ENCODE data around the gene ING5.
"Not testable (repeated sequence)": the region's sequence is repeated elsewhere in the genome, so short reads cannot be mapped to it uniquely, and the experiment has no call there.

The ING5 gene

DNA sequence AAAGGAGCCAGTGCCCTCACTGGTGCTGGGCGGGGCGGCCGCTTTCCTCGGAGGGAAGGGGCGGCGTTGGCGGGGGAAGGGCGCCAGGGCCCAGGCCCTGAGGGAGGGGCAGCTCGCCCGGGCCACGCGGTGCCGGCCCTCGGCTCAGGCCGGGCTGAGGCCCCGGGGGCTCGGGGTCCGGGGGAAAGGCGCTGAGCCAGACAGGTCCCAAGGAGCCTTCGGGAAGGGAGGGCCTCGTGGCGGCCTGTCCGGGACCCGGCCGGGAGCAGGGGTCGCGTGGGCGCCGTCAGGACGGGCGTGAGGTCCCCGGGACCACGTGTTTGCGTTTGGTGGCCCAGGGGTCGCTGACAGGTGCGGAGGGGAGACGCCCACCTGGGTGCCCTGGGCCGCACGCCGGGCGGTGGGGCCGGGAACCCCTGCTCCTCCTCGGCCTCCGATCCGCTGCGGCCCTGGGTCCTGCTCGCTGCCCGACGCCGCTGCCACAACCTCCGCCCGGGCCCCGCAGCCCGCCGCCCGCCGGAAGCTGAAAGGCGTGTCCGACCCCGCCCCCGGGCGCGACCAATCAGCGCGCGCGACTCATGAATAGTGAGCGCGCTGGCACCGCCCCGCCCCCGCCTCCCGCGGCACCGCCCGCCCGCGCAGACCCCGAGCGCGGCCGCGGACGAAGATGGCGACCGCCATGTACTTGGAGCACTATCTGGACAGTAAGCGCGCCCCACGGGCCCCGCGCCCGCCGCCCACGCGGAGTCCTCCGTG is at the start of gene ING5:
Gene ING5, plus strand, starts transcription at position 641 of the 756 bp plus-strand sequence. Its CDS starts 27 bp downstream, at position 668.
- peak; percentile 94 for DNase-seq (ENCODE audit: low spot score)

DNA sequence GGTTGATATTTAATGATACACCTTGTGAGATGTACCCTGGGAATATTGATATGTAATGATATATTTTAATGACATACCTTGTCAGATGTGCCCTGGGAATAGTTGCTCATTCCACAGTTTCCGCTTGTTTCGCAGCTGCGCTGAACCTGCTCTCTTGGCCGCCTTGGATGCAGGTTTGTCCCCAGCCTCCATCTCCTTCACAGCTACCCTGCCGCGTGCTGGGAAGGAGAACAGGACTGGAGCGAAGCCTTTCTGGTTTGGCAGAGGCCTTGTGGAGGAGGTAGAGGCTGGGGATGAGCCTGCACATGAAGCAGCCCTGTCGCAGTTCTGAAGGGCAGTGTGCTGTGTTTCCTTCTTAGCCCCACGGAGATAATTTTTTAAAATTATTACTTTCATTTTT is 49.7 kb upstream of the ING5 start:
- DNase-seq (ENCODE audit: low spot score): no peak

DNA sequence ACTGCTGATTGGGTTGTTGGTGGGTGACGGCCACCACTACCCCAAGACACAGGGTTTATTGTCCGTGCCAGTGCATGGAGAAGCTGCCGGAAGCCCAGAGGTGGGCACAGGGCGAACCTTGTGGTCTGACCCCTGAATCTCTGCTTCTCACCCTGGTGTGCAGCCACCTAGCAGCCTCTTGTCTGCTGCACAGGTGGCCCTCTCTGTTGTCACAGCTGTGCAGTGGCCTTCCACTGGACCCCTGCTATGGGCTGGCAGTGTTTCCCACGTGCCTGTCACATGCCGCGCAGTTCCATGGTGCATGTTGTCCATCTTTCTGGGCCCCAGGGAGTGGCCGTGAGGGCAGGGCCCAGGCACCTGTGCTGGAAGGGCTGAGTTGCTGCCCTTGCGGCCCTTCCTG is 49.1 kb upstream of the ING5 start:
- no peak for DNase-seq (ENCODE audit: low spot score)

DNA sequence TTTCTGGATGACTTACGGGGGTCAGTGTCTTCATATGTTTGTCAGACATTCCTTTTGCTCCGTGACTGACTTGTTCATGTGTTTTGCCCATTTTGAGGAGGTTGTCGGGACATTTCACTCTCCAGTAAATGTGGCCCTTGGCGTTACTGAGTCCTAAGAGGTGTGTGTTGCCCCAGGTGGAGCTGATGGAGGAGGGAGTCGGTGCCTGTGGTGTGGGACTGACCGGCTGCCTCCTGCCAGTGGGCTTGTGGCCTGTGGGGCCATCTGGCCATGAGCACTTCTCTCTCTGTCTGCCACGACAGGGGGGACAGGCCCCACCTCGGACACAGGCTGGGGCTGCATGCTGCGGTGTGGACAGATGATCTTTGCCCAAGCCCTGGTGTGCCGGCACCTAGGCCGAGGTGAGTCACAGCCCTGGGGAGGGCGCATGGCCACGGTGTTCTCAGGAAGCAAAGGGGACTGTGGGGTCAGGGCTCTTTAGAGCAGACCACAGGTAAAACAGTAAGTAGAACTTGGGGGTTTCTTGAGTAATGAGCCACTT is 48.6 kb upstream of the ING5 start:
- no peak for DNase-seq (ENCODE audit: low spot score)

DNA sequence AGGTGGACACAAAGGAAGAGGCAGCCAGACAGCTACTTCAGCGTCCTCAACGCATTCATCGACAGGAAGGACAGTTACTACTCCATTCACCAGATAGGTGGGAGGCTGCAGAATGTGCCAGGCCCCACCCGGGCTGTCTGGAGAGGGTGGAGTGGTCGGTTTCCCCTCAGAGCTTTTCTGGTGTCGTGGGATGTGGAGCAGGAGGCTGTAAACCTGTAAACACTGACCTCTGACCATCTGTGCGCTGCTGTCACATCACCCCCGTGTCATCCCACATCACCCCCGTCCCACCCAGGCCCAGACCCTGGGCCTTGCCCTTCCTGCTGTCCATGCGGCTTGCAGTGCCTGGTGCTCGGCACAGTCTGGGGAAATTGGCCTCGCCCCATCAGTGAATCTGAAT is 47.3 kb upstream of the ING5 start:
- DNase-seq (ENCODE audit: low spot score): no peak

DNA sequence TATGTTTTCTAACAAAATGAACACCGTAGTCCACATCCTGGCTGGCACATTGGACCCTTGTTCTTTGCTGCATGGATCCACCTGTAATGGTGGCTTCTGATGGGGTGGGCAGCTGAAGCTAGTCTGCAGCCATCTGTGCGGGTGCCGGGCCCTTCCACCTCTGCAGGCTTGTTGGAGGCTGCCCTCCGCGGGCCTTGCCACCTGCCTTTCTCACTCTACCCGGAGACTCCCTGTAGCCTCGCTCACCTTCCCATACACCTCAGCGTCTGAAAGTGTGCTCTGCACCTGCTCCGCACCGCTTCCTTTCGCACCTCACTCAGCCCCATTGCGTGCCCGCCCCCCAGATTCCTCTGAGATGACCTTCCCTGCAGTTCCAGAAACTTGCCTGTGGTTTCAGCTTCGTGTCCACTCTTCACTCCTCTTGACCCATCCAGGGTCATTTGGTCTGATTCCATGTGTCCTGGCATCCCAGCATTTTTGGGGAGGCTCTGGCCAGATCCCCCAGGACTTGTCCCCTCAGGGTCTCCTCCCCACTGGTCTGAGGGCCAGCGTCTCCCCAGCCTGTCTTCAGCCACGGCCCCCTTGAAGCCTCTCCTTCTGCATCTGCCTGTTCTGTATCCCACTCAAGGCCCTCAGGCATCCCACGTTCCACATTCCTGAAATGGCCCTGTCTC is 46.2 kb upstream of the ING5 start:
- DNase-seq (ENCODE audit: low spot score): no peak

DNA sequence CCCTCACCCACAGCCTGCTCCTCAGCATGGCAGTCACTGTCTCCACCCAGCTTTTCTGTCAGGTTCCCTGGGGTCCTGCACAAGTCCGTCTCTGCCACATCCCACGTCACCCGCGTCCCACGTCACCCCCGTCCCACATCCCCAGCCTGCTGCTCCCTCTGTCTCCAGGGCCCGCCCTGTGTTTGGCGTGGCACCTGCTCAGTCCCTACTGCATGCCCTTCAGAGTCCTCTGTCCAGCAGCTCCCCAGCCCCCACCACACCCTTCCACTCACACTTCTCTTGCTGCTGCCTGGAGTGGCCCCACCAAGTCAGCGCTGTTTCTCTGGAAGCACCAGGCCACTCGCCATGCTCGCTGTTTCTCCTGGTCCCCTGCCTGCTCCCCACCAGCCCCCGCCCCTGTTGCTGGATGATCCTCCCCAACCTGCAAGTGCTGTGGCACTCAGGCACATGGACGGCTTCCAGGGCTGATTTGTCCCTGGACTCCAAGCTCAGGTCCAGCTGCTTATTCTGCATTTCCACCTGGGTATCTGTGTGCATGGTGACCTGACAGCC is 45.6 kb upstream of the ING5 start:
- DNase-seq (ENCODE audit: low spot score): no peak

DNA sequence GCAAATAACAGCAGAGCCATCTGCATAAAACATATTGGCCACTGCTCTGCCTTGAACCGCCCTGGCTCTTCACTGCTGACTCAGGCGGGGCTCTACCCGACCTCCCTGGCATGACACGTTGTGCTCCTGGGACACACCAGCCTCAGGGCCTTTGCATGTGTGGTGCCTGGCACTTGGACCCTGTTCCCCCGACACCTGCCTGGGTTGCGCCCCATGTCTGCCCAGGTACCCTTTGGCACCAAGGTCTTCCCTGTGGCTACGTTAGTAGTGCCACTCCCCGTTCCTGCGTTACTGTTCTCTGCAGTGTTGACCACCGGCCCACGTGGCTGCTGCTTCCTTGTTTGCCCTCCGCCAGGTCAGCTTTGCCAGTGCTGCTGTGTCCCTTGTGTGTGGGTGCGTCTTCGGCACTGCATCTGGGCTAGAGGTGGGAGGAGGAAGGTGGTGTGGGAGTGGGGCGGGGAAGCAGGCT is 44.0 kb upstream of the ING5 start:
- DNase-seq (ENCODE audit: low spot score): no peak

DNA sequence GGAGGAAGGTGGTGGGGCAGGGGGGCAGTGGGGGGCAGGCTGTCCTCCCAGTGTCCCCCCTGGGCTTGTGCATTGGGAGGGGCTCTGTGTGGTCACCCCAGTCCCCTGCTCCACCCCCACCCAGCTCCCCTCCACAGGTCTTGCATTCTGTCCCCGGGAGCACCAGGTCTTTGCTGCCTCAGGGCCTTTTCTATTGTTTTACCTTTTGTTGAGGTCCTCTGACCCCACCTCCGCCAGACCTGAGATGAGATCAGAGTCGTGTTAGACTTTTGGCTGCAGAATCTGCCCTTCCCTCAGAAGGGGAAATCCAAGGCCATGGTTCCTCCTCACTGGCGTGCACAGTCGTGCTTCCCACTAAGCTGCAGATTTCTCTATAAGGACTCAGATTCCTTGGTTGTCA is 43.5 kb upstream of the ING5 start:
- DNase-seq (ENCODE audit: low spot score): no peak

DNA sequence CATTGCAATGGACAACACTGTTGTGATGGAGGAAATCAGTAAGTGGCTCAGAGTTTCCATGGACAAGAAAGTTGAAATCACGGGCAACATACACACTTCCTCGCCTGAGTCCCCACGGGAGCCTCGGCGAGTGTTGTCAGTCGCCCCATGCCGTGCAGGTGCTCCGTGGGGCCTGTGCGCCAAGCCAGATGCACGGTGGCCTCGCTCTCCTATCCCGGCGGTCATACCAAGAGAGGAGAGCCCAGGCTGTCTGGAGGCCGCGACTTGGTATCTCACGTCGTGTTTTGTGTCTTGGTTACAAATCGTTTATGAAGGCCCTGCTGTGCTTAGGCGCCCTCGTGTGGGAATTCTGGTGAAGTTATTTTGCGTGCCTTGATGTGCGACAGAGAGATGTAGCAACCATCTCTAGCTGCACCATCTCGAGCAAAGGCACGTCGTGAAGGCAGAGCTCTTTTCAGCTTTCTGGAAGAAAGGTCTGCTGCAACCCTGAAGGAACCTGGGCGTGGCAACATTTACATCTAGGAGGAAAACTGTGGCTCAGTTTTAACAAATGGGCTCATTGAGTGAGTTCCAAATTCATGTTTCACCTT is 42.6 kb upstream of the ING5 start:
- peak; percentile 55 for DNase-seq (ENCODE audit: low spot score)

DNA sequence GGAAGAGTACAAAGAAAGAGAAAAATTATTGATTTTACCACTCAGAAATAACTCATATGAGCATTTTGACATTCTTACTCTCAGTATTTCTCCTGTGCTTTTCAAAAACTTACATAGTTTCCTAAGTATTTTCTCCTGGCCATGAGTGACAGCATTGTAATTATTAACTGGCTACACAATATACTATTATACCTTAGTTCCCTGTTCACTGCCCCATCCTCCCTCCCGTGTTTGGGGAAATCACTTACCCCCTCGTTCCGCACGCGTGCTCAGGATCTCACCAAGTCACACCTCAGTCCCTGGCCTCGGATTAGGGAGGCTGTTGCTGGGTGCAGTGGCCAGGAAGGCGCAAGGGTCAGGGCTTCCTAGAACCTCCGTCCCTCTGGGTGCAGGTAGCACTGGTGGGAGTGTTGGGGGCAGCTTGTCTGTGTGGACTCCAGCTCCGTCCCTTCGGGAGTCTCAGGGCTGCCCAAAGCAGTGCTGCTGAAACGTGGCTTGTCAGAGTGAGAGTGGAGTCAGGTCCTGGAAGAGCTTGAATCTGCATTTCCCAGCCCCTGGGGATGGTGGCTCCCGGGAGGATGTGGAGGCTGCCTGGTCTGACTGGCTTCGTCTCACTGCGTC is 41.1 kb upstream of the ING5 start:
- DNase-seq (ENCODE audit: low spot score): no peak

DNA sequence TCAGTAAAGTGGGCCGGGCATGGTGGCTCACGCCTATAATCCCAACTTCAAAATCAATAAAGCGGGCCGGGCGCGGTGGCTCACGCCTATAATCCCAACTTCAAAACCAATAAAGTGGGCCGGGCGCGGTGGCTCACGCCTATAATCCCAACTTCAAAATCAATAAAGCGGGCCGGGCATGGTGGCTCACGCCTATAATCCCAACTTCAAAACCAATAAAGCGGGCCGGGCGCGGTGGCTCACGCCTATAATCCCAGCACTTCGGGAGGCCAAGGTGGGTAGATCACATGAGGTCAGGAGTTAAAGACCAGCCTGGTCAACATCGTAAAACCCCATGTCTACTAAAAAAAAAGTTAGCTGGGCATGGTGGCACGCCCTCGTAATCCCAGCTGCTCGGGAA is 39.1 kb upstream of the ING5 start:
- DNase-seq (ENCODE audit: low spot score): not testable (repeated sequence)

DNA sequence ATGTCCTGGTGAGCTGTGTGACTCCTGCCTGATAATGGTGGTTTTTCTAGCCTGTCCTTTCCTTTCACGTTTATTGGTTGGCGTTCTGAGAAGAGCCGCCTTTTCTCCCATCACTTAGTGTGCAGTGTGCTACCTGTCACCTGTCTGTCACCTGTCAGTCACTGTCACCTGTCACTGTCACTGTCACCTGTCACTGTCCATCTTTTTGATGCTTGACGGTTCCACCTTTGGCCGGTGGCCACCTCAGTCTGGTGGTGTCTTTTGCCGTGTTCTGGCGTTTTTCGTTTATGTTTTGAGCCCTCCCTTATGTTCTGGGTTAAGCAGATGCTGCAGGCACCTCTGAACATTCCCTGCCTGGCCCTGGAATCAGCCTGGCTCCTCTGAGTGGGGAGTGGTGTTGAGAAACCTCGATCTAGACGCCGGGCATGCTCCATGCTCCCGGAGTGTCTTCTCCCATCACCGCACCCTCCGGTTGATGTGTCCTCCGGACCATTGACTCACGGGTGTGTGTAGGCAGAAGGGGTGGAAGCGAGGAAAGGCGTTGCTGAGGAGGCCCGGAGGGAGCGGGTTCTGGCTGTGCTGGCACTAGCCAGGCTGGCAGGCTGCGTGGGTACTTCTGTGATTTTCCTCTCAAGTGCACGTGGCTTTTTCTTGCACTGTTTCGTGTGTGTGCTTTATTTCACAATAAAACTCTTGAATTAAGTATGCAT is 36.0 kb upstream of the ING5 start:
- DNase-seq (ENCODE audit: low spot score): no peak

DNA sequence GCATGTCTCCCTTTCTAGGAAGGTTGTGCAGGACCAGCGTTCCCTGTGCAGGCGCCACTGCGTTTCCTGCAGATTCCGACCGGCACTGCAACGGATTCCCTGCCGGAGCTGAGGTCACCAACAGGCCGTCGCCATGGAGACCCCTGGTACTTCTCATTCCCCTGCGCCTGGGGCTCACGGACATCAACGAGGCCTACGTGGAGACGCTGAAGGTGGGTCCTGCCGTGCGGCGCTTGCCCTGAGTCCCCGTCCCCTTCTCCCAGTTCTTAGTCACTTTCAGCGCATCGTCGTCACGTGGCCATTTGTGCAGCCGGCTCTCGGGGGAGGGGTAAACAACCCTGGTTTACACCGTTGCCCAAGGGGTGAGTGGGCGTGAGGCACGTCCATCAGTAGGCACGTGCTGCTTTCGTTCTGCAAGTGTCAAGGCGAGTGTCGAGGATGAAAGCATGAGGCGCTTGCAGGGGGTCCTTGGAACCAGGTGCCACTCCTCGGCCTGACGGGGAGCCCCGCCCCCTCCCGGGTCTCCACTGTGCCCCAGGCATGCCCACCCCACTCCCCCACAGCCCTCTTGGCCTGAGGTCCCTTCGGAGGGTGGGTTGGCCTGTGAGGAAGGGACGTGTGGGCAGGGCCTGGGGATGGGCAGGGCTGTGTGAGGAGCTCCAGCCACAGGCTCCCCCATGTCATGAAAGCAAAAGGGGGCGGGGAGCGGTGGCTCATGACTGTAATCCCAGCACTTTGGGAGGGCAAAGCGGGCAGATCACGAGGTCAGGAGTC is 35.0 kb upstream of the ING5 start:
- DNase-seq (ENCODE audit: low spot score): no peak

DNA sequence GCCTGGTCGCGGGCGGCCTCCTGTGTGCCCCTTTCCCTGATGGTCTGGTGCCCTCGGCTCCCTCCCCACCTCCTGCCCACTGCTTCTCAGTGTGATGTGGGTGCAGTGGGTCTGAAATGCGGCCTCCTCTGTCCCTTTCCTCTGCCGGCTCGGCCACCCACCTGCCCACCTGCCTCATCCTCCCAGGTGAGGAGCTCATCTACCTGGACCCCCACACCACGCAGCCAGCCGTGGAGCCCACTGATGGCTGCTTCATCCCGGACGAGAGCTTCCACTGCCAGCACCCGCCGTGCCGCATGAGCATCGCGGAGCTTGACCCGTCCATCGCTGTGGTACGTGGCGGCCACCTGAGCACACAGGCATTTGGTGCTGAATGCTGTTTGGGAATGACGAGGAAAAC is 33.5 kb upstream of the ING5 start:
- no peak for DNase-seq (ENCODE audit: low spot score)

DNA sequence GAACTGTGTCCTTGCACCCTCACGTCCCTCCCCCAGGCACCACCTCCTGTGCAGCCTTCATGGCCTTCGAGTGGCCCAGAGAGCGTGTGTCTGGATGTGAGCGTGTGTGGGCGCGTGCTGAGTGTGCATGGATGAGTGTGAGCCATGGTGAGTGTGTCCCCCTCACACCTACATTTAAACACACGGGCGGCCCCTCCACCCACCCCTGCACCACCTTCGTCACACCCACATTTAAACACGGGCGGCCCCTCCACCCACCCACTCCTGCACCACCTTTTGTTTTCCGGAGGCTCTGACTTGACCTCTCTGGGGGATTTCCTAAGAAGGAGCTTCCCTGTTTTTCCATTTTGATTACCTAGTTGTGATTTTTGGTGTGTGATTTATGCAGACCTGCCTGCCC is 33.0 kb upstream of the ING5 start:
- DNase-seq (ENCODE audit: low spot score): no peak

DNA sequence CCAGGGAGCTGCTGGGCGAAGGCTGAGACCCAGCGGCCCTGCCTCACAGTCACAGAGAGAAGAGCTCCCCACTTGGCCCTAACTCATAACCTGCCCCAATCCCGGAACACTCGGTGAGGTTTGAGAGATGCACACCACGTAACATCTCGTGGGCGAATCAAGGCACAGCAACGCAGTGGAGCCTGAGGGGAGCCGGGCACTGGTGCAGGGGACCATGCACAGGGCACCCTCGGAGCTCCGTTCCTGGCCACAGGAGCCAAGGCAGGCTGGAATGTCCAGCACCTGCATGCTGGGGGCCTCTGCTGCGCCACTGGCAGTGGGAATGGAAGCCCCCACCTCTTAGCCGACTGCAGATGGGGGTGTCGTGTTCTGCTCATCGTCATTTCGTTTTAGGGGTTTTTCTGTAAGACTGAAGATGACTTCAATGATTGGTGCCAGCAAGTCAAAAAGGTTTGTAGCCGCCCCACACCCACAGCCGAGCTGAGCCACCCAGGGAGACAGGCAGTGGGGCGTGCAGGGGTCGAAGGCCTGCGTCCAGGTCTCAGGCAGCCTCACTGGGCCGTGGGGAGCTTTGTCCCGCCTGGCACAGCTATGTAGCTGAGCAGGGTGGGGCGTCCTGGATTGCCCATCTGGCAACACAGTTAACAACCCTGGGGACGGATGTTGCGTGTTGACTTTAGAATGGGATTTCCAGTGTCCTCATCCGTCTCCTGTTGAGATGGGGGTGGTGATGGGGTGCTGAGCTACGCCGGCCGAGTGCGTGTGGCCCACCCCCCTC is 31.3 kb upstream of the ING5 start:
- DNase-seq (ENCODE audit: low spot score): no peak

DNA sequence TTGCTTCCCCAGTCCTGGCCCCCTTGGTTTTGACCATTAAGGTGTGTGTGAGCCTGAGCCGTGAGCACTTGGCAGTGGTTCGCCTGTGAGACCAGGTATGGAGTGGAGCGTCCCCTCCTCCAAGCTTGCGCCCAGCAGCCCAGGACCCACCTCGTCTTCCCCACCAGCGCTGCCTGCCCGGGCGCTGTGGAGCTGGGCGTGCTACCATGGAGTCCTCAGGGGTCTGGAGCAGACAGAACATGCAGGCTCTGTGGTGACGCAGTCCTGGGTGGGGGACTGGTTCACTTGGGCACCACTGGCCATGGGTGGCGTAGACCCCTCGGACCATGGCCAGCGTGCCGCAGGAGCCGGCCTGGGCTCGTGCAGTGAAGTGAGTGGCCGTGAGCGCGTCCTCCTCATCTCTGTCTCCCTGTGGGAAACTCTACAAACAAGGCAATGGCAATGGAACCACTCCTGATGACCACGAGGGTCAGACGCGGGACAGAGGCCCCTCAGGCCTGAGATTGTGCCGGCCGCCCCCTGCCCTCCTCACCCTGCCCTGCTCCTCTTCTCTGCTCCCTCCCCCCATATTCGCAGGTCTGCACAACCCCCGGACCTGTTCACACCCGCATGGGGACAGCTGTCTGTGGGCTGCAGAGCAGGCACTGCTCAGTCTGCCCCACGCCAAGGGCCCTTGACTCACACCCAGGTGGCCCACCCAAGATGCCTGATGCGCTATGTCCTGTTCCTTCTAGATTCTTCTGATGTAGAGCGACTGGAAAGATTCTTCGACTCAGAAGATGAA is 30.2 kb upstream of the ING5 start:
- DNase-seq (ENCODE audit: low spot score): no peak
